Measurements from ENCODE around the gene SOX5. TPM values are rescaled to one million over a fixed set of nuclear protein-coding genes. Genes with fewer than 3 reads are reported as not detected.

SOX5 gene
- total RNA-seq, 1 donor from 2014 or later = 21.1 TPM

DNA sequence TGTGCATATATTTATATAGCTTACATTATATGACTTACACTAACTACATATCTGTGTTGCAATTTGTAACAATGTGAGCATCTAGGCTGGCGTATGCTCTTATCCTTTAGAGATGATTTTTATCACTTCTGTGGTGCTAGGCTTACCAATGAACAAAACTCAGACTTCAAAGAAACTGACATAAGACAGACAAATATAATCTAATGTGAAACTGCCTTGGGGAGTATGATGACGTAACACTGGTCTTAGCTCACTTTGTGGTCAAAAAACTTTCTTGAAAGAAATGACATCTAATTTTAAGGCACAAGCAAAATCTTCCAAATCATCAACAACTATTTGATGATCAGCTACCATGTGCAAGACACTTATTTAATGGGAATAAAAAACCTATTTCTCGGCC is 50.0 kb downstream of the SOX5 start:
- no peaks in the 10 kb centered on the region for H3K4me1 ChIP-seq
- TF ChIP-seq POLR2AphosphoS5 (IDR thresholded peaks at IDR 0.05; ENCODE audit: insufficient read depth in 1 of 2, low read depth in 1 of 2) (no peak), POLR2A (IDR thresholded peaks at IDR 0.05) (no peak)
- TF ChIP-seq, protein P1, sequence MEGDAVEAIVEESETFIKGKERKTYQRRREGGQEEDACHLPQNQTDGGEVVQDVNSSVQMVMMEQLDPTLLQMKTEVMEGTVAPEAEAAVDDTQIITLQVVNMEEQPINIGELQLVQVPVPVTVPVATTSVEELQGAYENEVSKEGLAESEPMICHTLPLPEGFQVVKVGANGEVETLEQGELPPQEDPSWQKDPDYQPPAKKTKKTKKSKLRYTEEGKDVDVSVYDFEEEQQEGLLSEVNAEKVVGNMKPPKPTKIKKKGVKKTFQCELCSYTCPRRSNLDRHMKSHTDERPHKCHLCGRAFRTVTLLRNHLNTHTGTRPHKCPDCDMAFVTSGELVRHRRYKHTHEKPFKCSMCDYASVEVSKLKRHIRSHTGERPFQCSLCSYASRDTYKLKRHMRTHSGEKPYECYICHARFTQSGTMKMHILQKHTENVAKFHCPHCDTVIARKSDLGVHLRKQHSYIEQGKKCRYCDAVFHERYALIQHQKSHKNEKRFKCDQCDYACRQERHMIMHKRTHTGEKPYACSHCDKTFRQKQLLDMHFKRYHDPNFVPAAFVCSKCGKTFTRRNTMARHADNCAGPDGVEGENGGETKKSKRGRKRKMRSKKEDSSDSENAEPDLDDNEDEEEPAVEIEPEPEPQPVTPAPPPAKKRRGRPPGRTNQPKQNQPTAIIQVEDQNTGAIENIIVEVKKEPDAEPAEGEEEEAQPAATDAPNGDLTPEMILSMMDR (IDR thresholded peaks at IDR 0.05) = no peak
- intact Hi-C loops (cut with DNase I) = no loop called here
- no peak overlapping the region for H3K4me3 ChIP-seq
- no peaks in the 10 kb centered on the region for H3K9me3 ChIP-seq
- no peak for DNase-seq (ENCODE audit: extremely low spot score in 2 of 2)
- H3K36me3 ChIP-seq = no peaks in the 10 kb centered on the region
- H3K27me3 ChIP-seq = no peaks in the 10 kb centered on the region
- H3K27ac ChIP-seq = no peak overlapping the region

DNA sequence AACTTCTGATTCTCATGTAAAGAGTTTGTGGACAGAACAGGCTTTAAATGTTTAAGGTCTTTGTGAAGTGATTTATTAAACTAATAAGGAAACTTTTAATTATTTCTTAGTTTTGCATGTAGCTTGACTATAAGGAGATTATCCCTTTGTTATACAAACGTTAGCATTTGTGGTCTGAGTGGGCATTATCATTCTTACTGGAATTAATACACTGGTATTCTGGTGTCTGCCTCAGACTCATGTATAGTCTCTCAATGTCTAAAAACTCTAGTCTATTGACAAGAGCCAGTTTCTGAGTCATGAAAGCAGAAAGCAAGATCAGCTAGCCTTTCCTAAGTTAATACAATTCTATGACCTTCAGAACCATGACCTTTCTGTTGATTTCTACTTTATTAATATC is 51.3 kb downstream of the SOX5 start:
- intact Hi-C loops (cut with DNase I) = no loop called here
- H3K4me1 ChIP-seq = no peaks in the 10 kb centered on the region
- H3K36me3 ChIP-seq = no peaks in the 10 kb centered on the region
- H3K27ac ChIP-seq = no peak overlapping the region
- H3K27me3 ChIP-seq = no peaks in the 10 kb centered on the region
- H3K9me3 ChIP-seq = no peaks in the 10 kb centered on the region
- no peak overlapping the region for H3K4me3 ChIP-seq
- DNase-seq (ENCODE audit: extremely low spot score in 2 of 2) = no peak
- TF ChIP-seq, protein P1 (IDR thresholded peaks at IDR 0.05) = no peak
- TF ChIP-seq POLR2A (IDR thresholded peaks at IDR 0.05) = no peak
- TF ChIP-seq POLR2AphosphoS5 (IDR thresholded peaks at IDR 0.05; ENCODE audit: insufficient read depth in 1 of 2, low read depth in 1 of 2) = no peak

DNA sequence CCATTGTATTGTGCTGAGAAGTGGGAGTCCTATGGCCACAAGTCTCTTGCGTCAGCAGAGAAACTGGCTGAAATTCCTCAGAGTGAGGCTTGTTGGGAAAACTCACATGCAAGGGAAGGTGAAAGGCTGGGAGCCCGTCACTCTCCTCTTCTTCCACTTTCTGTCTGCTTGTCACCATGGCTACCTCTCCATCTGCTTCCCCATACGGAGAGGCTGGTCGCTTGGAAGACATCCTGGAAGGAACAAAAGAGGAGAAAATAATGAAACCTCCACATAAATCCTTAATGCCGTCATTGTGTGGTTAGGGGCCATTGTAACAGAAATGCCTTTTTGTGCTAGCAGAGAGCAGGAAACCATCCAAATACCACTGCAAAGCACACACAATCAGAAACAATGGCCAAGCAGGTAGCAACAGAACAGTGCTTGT is 53.7 kb downstream of the SOX5 start:
- no peak overlapping the region for H3K4me3 ChIP-seq
- no peaks in the 10 kb centered on the region for H3K27me3 ChIP-seq
- TF ChIP-seq, protein P1 (IDR thresholded peaks at IDR 0.05) = no peak
- TF ChIP-seq POLR2A (IDR thresholded peaks at IDR 0.05) (no peak), POLR2AphosphoS5 (IDR thresholded peaks at IDR 0.05; ENCODE audit: insufficient read depth in 1 of 2, low read depth in 1 of 2) (no peak)
- H3K9me3 ChIP-seq = no peaks in the 10 kb centered on the region
- H3K27ac ChIP-seq = no peak overlapping the region
- H3K36me3 ChIP-seq = no peaks in the 10 kb centered on the region
- H3K4me1 ChIP-seq = no peaks in the 10 kb centered on the region
- DNase-seq (ENCODE audit: extremely low spot score in 2 of 2) = no peak
- intact Hi-C loops (cut with DNase I) = no loop called here

DNA sequence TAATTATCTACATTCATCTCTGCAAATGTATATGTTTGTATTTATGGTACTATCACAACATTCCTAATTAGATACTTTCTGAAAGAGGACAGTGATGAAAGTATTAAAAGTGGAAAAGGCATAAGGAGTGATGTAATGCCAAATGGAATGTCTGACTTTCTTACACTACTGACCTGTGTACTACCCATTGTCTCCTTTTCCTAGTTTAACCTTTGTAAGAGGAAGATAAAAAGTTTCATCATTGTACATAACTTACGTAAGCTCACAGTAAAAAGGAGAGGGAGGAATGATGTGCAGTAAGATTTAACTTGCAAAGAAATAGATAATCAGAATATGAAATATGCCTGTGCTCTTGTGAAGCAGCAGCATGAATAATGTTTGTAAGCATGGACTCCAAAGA is 55.9 kb downstream of the SOX5 start:
- no peak overlapping the region for H3K27ac ChIP-seq

DNA sequence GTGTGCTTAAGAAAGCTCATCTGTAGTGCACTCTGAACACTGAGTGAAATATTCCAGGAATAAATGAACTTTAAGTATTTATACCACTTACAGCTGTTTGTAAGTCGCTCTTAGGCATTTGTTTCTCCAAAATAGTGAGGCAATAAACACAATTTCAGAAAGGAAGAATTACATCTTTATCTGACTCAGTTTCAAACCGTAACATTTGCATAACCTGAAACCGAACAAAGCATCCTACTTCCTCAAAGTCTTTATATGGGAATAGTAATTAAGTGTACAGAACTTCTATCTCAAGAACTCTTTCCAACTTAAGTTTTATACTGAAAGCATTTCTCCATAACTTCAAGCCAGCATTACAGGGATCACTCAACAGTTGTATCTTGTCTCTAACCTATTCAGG is 58.4 kb downstream of the SOX5 start:
- TF ChIP-seq, protein P1 (IDR thresholded peaks at IDR 0.05) = no peak
- TF ChIP-seq POLR2AphosphoS5 (IDR thresholded peaks at IDR 0.05; ENCODE audit: insufficient read depth in 1 of 2, low read depth in 1 of 2) (no peak), POLR2A (IDR thresholded peaks at IDR 0.05) (no peak)
- DNase-seq (ENCODE audit: extremely low spot score in 2 of 2) = no peak
- no peaks in the 10 kb centered on the region for H3K9me3 ChIP-seq
- intact Hi-C loops (cut with DNase I) = no loop called here
- H3K27ac ChIP-seq = no peak overlapping the region
- H3K27me3 ChIP-seq = no peaks in the 10 kb centered on the region
- H3K4me3 ChIP-seq = no peak overlapping the region
- no peaks in the 10 kb centered on the region for H3K36me3 ChIP-seq
- no peaks in the 10 kb centered on the region for H3K4me1 ChIP-seq

More for the DNA sequence above, 55.9 kb downstream of the SOX5 start:
- intact Hi-C loops (cut with DNase I) = no loop called here
- no peak for DNase-seq (ENCODE audit: extremely low spot score in 2 of 2)
- no peak overlapping the region for H3K4me3 ChIP-seq
- no peaks in the 10 kb centered on the region for H3K27me3 ChIP-seq
- TF ChIP-seq POLR2AphosphoS5 (IDR thresholded peaks at IDR 0.05; ENCODE audit: insufficient read depth in 1 of 2, low read depth in 1 of 2) = no peak
- TF ChIP-seq, protein P1 (IDR thresholded peaks at IDR 0.05) = no peak
- TF ChIP-seq POLR2A (IDR thresholded peaks at IDR 0.05) = no peak
- H3K4me1 ChIP-seq = no peaks in the 10 kb centered on the region
- no peaks in the 10 kb centered on the region for H3K9me3 ChIP-seq
- no peaks in the 10 kb centered on the region for H3K36me3 ChIP-seq

Measured in vagina (tissue), 2 donors.